GM12878 (cell line): Measurements from ENCODE around the gene ACAP1. TPM values are rescaled to one million over a fixed set of nuclear protein-coding genes. Genes with fewer than 3 reads are reported as not detected.
A peak's percentile ranks its signal among the peaks of the same experiment; 100 is the strongest.

Source experiments
- ATAC-seq: fragments of 200-7000 bp; cut with Tn5 transposase; 3 replicates; pipeline ENCODE4 v1.9.1; 2020; ENCODE audit warnings: mild to moderate bottlenecking, moderate library complexity
- BruUV-seq: library from RNA; stranded (reverse); fragments of 400-500 nt; replicated peaks from 2 replicates; lab custom pipeline; 2021; lab: Mats Ljungman, UMichigan
- CTCF ChIA-PET: fragments of 300-600 bp; sonication (Branson Sonifier 250); formaldehyde crosslinking; extraction: SDS; loops from one replicate; lab custom pipeline; 2021; ENCODE audit warnings: inconsistent platforms; lab: Yijun Ruan, JAX
- POLR2A ChIA-PET: fragments of 350-600 bp; formaldehyde crosslinking; extraction: SDS; loops from one replicate; lab custom pipeline; 2021; ENCODE audit warnings: inconsistent platforms; lab: Charles Lee
- RAD21 ChIA-PET: fragments of 300-600 bp; sonication (Branson Sonifier 250); formaldehyde crosslinking; loops from one replicate; lab custom pipeline; 2023; ENCODE audit warnings: antibody characterized with exemption; ENCODE audit not compliant: unreplicated experiment; lab: Charles Lee
- SMC1A ChIA-PET: fragments of 300-600 bp; sonication (Branson Sonifier 250); formaldehyde crosslinking; loops from one replicate; lab custom pipeline; 2023; ENCODE audit not compliant: unreplicated experiment, uncharacterized antibody; lab: Charles Lee
- DNase-seq: peaks from one replicate; pipeline ENCODE4 v3.0.0-alpha.2; 2011; ENCODE audit warnings: low read depth, low spot score
- FAIRE-seq: peaks from 3 replicates; lab custom pipeline; 2011; peaks lifted over from hg19 to GRCh38; lab: Jason Lieb, UNC
- H2AFZ ChIP-seq: 2 replicates; pipeline ENCODE4 v1.6.0; 2011; ENCODE audit warnings: low read depth, low read length, control low read depth; ENCODE audit not compliant: control insufficient read depth
- H3K27ac ChIP-seq: 2 replicates; pipeline ENCODE4 v1.5.1; 2011; ENCODE audit warnings: control low read depth; ENCODE audit not compliant: control insufficient read depth, insufficient read depth
- H3K27me3 ChIP-seq, 2 experiments: replicated peaks in 1 of 2; 2 replicates each; pipeline versions ENCODE4 v1.6.0 to v1.6.1; 2011; ENCODE audit warnings: low read length in 1 of 2; ENCODE audit not compliant: control insufficient read depth in 2 of 2, insufficient read depth in 2 of 2
- H3K36me3 ChIP-seq, 2 experiments: 2 replicates each; pipeline ENCODE4 v1.5.1; 2011; ENCODE audit warnings: low read length in 1 of 2; ENCODE audit not compliant: control insufficient read depth in 2 of 2, insufficient read depth in 2 of 2
- H3K4me1 ChIP-seq: 2 replicates; pipeline ENCODE4 v1.6.1; 2011; ENCODE audit warnings: mild to moderate bottlenecking, low read length, moderate library complexity, mixed read lengths; ENCODE audit not compliant: control insufficient read depth, insufficient read depth
- H3K4me2 ChIP-seq: 2 replicates; pipeline ENCODE4 v1.6.0; 2011; ENCODE audit warnings: control low read depth; ENCODE audit not compliant: control insufficient read depth, insufficient read depth
- H3K4me3 ChIP-seq: fragments of 200-600 bp; sonication (generic); 2 replicates; pipeline ENCODE4 v1.5.1; 2016
- H3K79me2 ChIP-seq: 2 replicates; pipeline ENCODE4 v1.6.0; 2011; ENCODE audit warnings: low read length; ENCODE audit not compliant: control insufficient read depth, insufficient read depth
- H3K9ac ChIP-seq: 2 replicates; pipeline ENCODE4 v1.8.0; 2011; ENCODE audit warnings: low read length, control low read depth, mixed read lengths; ENCODE audit not compliant: control insufficient read depth, insufficient read depth
- H3K9me3 ChIP-seq: replicated peaks from 3 replicates; pipeline ENCODE4 v1.5.1; 2011; ENCODE audit warnings: mild to moderate bottlenecking, low read length; ENCODE audit not compliant: control insufficient read depth, insufficient read depth
- H4K20me1 ChIP-seq: 2 replicates; pipeline ENCODE4 v1.6.0; 2011; ENCODE audit not compliant: control insufficient read depth, insufficient read depth
- MLLT1 ChIP-seq: fragments of 450-650 bp; IDR thresholded peaks from 2 replicates; pipeline ENCODE4 v1.6.1; 2016; ENCODE audit warnings: mild to moderate bottlenecking
- PKNOX1 ChIP-seq: fragments of 450-650 bp; IDR thresholded peaks from 2 replicates; pipeline ENCODE4 v1.6.1; 2016; ENCODE audit warnings: mild to moderate bottlenecking
- POLR2A ChIP-seq: IDR thresholded peaks from 2 replicates; pipeline ENCODE4 v1.6.1; 2011; ENCODE audit warnings: low read depth, mild to moderate bottlenecking, low read length
- RBBP5 ChIP-seq: fragments of 200-600 bp; sonication (generic); conservative IDR thresholded peaks from 2 replicates; pipeline ENCODE4 v1.6.1; 2016
- WGBS: methylation state at CpG from one replicate; pipeline ENCODE4 v1.1.6; 2016; ENCODE audit warnings: low lambda C conversion rate; ENCODE audit not compliant: insufficient replicate concordance, insufficient coverage; ENCODE audit errors: missing lambda C conversion rate; 5-methylcytosine and 5-hydroxymethylcytosine counted together
- in situ Hi-C: fragments of 300-500 bp; cut with MboI; formaldehyde crosslinking; loops from 9 replicates; pipeline ENCODE4 v1.14.3; 2018; ENCODE audit warnings: mixed read lengths
- intact Hi-C: fragments of 100-400 bp; cut with micrococcal nuclease; formaldehyde crosslinking; loops from one replicate; pipeline ENCODE4 v1.14.2; 2022; ENCODE audit not compliant: unreplicated experiment
- polyA plus RNA-seq, 11 experiments: library from polyadenylated mRNA; depleted of rRNA in 4 of 11; unstranded in 6 of 11; stranded (reverse) in 5 of 11; fragments of >200 nt; fragmentation: Nextera tagmentation in 4 of 11; fragmentation: Illumina TruSeq in 1 of 11; extraction: Ambion mirVana in 4 of 11; extraction: Trizol in 1 of 11; gene quantifications; 1 replicate in 1 of 11; 2 replicates in 10 of 11; pipeline versions ENCODE4 v1.2.1 to v1.2.3, GENCODE V29; 2011 to 2016; ENCODE audit warnings: inconsistent platforms in 2 of 11, missing spikeins in 2 of 11, low read depth in 1 of 11
- total RNA-seq, 4 experiments: library from RNA; depleted of rRNA in 3 of 4; stranded (reverse); fragments of >200 nt in 3 of 4; fragmentation: Illumina TruSeq in 1 of 4; extraction: Trizol in 1 of 4; gene quantifications; 2 replicates each; pipeline versions ENCODE4 v1.2.1 to v1.2.3, GENCODE V29; 2013 to 2021

The ACAP1 gene
- total and polyA plus RNA-seq, 10 of the 15 experiments (the other 5 are each of a cell fraction or from before 2014, with no cell fraction given) = 5.7 to 245 (median 118) TPM

- FAIRE-seq = no peak
- ChIA-PET SMC1A (no interaction called here), POLR2A (interaction anchor here (0.6 kb wide), 1 partner anchor 403 kb away, joined by 3 read pairs; no protein-coding TSS in a partner anchor), CTCF (interaction anchor here (0.8 kb wide), 1 partner anchor 33 kb away, joined by 3 read pairs; no protein-coding TSS in a partner anchor), RAD21 (no interaction called here)
- H3K9ac ChIP-seq = no peak overlapping the region
- intact Hi-C loops = no loop called here
- H3K27me3 ChIP-seq = no peaks in the 10 kb centered on the region
- H3K4me1 ChIP-seq = peaks cover 12% of the 10 kb centered on the region; the same call in 1 of the 2 replicates
- 86% methylated on average over 16 of the region's 16 CpGs for WGBS
- H2AFZ ChIP-seq = no peak overlapping the region
- H3K36me3 ChIP-seq = peaks cover 15 to 34% of the 10 kb centered on the region in 2 experiments
- H3K9me3 ChIP-seq = no peaks in the 10 kb centered on the region
- H4K20me1 ChIP-seq = no peaks in the 10 kb centered on the region
- no peak overlapping the region for H3K4me2 ChIP-seq
- no peak for ATAC-seq
- in situ Hi-C loops = no loop called here
- H3K27ac ChIP-seq = no peak overlapping the region
- no peak for TF ChIP-seq MLLT1
- no peak for DNase-seq
- H3K79me2 ChIP-seq = peaks cover 16% of the 10 kb centered on the region
- no TSS peak for BruUV-seq
- H3K4me3 ChIP-seq = no peak overlapping the region
Observed at GRCh38 chr17:7317161-7317803, 19.0 kb upstream of the ACAP1 start.

- intact Hi-C loops = no loop called here
- 88% methylated on average over 13 of the region's 13 CpGs for WGBS
Observed at GRCh38 chr17:7318121-7318860, 18.0 kb upstream of the ACAP1 start.

More at GRCh38 chr17:7318121-7318860, 18.0 kb upstream of the ACAP1 start:
- H2AFZ ChIP-seq = no peak overlapping the region
- peaks cover 8% of the 10 kb centered on the region for H3K79me2 ChIP-seq
- BruUV-seq = no TSS peak
- ChIA-PET POLR2A (no interaction called here), CTCF (interaction anchor here (0.8 kb wide), 1 partner anchor 32 kb away, joined by 3 read pairs; no protein-coding TSS in a partner anchor), RAD21 (no interaction called here), SMC1A (no interaction called here)
- DNase-seq (no peak), ATAC-seq (no peak), FAIRE-seq (no peak)
- H3K9ac ChIP-seq = no peak overlapping the region
- peaks cover 9 to 36% of the 10 kb centered on the region in 2 experiments for H3K36me3 ChIP-seq
- no peak overlapping the region for H3K4me2 ChIP-seq
- H3K9me3 ChIP-seq = no peaks in the 10 kb centered on the region
- in situ Hi-C loops = no loop called here
- TF ChIP-seq RBBP5 (no peak), POLR2A (0 out of 2 replicates have a peak, but pooled peaks have one; percentile 24), PKNOX1 (no peak)
- H3K4me1 ChIP-seq = peaks cover 3% of the 10 kb centered on the region; the same call in 1 of the 2 replicates
- H3K27me3 ChIP-seq = no peaks in the 10 kb centered on the region
- H3K4me3 ChIP-seq = no peak overlapping the region
- no peak overlapping the region for H3K27ac ChIP-seq
- no peaks in the 10 kb centered on the region for H4K20me1 ChIP-seq
